GM13976 (cell line): ENCODE measurements around the gene STT3A.

ENCODE experiments used
- DNase-seq: peaks from one replicate; pipeline ENCODE4 v3.0.0; 2012; ENCODE audit warnings: low spot score
- CTCF ChIP-seq: IDR thresholded peaks from 2 replicates; pipeline ENCODE4 v1.5.1; 2012; ENCODE audit warnings: borderline replicate concordance, mild to moderate bottlenecking; ENCODE audit not compliant: insufficient read depth; ENCODE audit errors: extremely low read depth, missing control alignments, control extremely low read depth
- in situ Hi-C: fragments of 300-500 bp; cut with MboI; formaldehyde crosslinking; loops from one replicate; pipeline ENCODE4 v1.12.0; 2022; ENCODE audit warnings: low sequenced_read_pairs, mixed read lengths, inconsistent platforms; ENCODE audit not compliant: unreplicated experiment

Gene STT3A

GRCh38 chr11:125594958-125595357 is 2.3 kb downstream of the STT3A start:
- in situ Hi-C loops: no loop called here
- TF ChIP-seq CTCF: no peak
- no peak for DNase-seq

GRCh38 chr11:125600663-125601062 is 8.0 kb downstream of the STT3A start:
- TF ChIP-seq CTCF: no peak
- in situ Hi-C loops: no loop called here
- DNase-seq: no peak

- in situ Hi-C loops: no loop called here
- DNase-seq: no peak
- TF ChIP-seq CTCF: no peak
These were observed 10.6 kb downstream of the STT3A start for GRCh38 chr11:125603207-125603606.

- DNase-seq: no peak
- in situ Hi-C loops: no loop called here
- no peak for TF ChIP-seq CTCF
These were observed 12.8 kb downstream of the STT3A start for GRCh38 chr11:125605417-125605816.

GRCh38 chr11:125609545-125609944 is 16.9 kb downstream of the STT3A start:
- in situ Hi-C loops: no loop called here
- no peak for TF ChIP-seq CTCF
- DNase-seq: no peak

GRCh38 chr11:125618383-125618782 is 25.7 kb downstream of the STT3A start:
- no peak for DNase-seq

More at GRCh38 chr11:125618383-125618782, 25.7 kb downstream of the STT3A start:
- no peak for TF ChIP-seq CTCF
- in situ Hi-C loops: no loop called here
